NCI-H748 treated with DMSO at 0.1 percent for 48 hours (cell line): ENCODE measurements around the gene F12.
"Not testable (repeated sequence)": the region's sequence is repeated elsewhere in the genome, so short reads cannot be mapped to it uniquely, and the experiment has no call there.

ENCODE experiments used
- DNase-seq: peaks from one replicate; lab custom pipeline; 2025; lab: John Stamatoyannopoulos, UW

The F12 gene

GRCh38 chr5:177368869-177369644 is 40.3 kb downstream of the F12 start:
- DNase-seq: no peak

GRCh38 chr5:177367981-177368868 is 41.1 kb downstream of the F12 start:
- DNase-seq: no peak

- no peak for DNase-seq
Observed at GRCh38 chr5:177367323-177367848, 42.0 kb downstream of the F12 start.

- no peak for DNase-seq
Observed at GRCh38 chr5:177366528-177367322, 42.6 kb downstream of the F12 start.

DNA sequence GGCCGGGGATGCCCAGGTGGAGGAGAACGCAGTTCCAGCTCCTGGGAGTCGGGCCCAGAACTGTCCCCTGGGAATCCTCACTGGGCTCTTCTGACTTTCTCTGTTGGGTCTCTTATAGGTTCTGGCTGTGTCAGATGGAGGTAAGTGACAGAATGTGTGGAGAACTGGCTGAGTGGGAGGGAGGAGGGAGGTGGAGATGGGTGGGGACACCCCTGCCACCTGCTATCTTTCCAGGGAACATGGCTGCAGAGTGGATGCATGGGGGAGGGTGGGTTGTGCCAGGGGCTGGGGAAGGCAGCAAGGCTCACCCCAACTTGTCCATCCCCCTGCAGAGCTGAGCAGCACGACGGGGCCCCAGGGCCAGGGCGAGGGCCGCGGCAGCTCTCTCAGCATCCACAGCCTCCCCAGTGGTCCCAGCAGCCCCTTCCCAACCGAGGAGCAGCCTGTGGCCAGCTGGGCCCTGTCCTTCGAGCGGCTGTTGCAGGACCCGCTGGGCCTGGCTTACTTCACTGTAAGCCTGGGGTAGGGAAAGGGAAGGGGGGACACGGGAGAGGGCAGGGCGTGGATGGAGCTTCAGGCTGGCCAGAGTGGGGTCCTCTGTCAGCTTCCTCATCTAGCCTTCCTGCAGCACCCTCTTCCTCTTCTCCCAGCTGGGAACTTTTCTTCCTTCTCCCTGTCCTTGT is 43.4 kb downstream of the F12 start:
- DNase-seq: no peak

- DNase-seq: no peak
Observed at GRCh38 chr5:177364159-177364962, 45.0 kb downstream of the F12 start.

DNA sequence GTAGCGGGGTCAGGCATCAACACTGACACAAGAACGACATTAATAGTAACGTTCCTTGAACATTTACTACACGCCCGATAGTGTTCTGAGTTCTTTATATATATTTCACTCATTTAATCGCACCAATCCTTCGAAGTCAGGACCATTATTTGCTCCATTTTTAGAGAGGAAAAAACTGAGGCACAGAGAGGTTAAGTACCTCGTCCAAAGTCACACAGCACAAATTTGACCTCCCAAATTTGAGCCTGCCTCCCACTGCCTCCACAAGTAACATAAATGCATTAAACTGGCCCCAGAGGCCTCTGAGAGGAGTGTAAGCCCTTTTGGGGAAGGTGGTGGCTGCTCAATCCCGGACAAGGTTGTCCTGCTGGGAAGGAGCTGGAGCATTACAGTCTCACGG is 45.8 kb downstream of the F12 start:
- DNase-seq: no peak

GRCh38 chr5:177362610-177363507 is 46.5 kb downstream of the F12 start:
- peak; percentile 45 for DNase-seq

DNA sequence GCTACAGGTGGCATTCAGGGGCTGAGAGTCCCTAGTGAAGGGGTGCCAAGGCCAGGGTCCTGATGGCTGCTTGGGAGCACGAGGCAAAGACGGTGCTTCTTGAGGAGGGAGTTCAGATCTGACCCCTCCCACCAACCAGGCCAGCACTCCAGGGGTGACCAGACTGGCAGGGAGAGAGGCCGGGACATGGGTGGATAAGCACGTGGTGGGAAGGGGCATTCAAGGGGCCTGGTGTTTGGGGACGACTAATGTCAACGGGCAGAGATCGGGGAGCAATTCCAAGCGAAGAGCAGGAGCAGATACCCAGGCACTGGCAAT is 47.1 kb downstream of the F12 start:
- DNase-seq: no peak

GRCh38 chr5:177361418-177362291 is 47.7 kb downstream of the F12 start:
- no peak for DNase-seq

GRCh38 chr5:177360740-177361139 is 48.6 kb downstream of the F12 start:
- DNase-seq: not testable (repeated sequence)

GRCh38 chr5:177359860-177360259 is 49.5 kb downstream of the F12 start:
- no peak for DNase-seq

- DNase-seq: no peak
Observed at GRCh38 chr5:177359451-177359851, 49.9 kb downstream of the F12 start.

GRCh38 chr5:177358370-177358819 is 51.0 kb downstream of the F12 start:
- DNase-seq: no peak

DNA sequence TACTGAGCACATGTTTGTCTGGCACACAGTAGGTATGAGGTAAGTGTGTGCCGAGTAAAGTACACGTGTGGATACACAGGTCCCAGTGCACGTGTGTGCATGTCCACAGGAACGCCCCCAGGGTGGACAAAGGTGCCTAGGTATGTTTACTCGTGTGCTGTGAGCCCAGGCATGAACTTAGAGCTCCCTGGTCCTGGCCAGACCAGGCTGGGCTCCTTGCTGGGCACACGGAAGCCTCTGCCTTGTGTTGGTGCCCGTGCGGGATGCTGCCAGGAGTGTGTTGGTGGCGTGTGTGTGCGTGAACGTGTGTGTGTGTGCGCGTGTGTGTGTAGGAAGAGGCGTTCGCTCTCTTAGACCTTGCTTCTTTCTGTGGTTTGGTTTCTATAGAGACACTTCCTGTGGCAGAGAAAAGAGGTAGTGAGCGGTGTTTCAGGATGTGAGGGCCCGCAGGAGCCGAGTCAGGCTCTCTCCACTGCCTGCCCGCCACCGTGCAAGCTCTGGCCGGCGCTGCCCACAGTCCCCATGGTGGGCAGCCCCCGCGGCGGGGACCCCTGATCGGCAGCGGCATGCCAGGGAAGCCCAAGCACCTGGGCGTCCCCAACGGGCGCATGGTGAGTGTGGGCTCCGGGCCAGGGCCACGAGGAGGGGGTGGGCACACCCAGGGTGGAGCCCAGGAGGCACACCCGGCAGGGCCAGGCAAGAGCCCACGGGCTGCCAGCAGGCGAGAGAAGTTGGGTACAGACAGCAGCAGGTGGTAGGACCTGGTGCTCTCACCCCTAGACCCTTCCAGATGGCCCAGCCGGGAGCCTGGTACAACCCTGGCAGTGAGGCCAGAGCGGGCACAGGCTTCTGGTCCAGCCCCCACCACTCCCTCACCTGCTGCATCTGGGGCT is 51.7 kb downstream of the F12 start, which contains the start of gene RGS14:
Gene RGS14 (plus strand): TSS at position 466 of the 893 bp plus-strand sequence. CDS start 101 bp downstream, at position 567.
- peak; percentile 35 for DNase-seq

- no peak for DNase-seq
Observed at GRCh38 chr5:177357146-177357458, 52.3 kb downstream of the F12 start.

- no peak for DNase-seq
Observed at GRCh38 chr5:177356746-177357145, 52.6 kb downstream of the F12 start.

DNA sequence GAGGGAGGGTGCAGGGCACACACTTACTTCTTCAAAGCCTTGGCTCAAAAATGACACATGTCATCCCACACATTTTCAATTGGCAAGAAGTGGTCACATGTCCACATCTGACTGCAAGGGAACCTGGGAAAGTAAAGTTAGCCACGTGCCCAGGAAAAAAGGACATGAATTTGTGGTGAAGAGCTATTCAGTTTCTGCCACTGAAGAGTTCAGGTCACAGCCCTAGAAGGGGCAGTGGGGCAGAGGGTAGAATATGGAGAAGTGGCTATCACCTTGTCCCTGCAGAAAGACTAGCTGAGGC is 53.5 kb downstream of the F12 start:
- no peak for DNase-seq
